Astrocyte (in vitro differentiated cells and primary cell): ENCODE results near the gene TMEM40.

Experiments
- EZH2 ChIP-seq: IDR thresholded peaks from 2 replicates; pipeline ENCODE4 v1.6.1; 2012; ENCODE audit warnings: mild to moderate bottlenecking, low read length, inconsistent platforms; ENCODE audit not compliant: insufficient read depth
- TF ChIP-seq, protein P1 (sequence below): IDR thresholded peaks from 2 replicates; pipeline ENCODE4 v1.5.1; 2011; ENCODE audit warnings: low read depth, mild to moderate bottlenecking, inconsistent platforms, low read length, moderate library complexity; ENCODE audit not compliant: insufficient read depth

DNA sequence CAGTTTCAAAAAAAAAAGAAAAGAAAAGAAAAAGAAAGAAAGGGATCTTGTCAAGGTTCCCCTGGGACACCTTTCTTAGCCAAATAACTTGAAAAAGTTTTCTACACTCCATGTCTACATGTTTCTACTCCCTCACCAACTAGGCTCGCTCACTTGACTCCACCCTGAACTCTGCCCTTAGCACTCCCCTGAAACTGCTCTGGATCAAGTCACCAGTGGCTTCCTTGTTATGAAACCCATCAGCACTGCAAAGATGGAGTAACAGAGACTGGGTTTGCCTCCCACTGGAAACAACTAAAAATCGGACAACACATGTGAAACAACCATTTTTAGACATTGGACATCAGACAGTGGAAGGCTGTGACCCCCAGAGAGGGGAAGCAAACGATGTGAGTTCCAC, 36.8 kb downstream of the TMEM40 start:
- TF ChIP-seq, protein P1, sequence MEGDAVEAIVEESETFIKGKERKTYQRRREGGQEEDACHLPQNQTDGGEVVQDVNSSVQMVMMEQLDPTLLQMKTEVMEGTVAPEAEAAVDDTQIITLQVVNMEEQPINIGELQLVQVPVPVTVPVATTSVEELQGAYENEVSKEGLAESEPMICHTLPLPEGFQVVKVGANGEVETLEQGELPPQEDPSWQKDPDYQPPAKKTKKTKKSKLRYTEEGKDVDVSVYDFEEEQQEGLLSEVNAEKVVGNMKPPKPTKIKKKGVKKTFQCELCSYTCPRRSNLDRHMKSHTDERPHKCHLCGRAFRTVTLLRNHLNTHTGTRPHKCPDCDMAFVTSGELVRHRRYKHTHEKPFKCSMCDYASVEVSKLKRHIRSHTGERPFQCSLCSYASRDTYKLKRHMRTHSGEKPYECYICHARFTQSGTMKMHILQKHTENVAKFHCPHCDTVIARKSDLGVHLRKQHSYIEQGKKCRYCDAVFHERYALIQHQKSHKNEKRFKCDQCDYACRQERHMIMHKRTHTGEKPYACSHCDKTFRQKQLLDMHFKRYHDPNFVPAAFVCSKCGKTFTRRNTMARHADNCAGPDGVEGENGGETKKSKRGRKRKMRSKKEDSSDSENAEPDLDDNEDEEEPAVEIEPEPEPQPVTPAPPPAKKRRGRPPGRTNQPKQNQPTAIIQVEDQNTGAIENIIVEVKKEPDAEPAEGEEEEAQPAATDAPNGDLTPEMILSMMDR: no peak
- no peak for TF ChIP-seq EZH2
